GM12891 (cell line): Measurements from ENCODE around the gene DCP1A.

Experiments used
- PAX5 ChIP-seq: IDR thresholded peaks from 2 replicates; pipeline ENCODE4 v1.6.1; 2011; ENCODE audit warnings: low read length, moderate library complexity, mild to moderate bottlenecking; ENCODE audit not compliant: insufficient read depth, severe bottlenecking
- POLR2A ChIP-seq: IDR thresholded peaks from 2 replicates; pipeline ENCODE4 v1.6.1; 2011; ENCODE audit warnings: low read depth, low read length, control low read depth
- POLR2AphosphoS5 ChIP-seq: IDR thresholded peaks from 2 replicates; pipeline ENCODE4 v1.6.1; 2011; ENCODE audit warnings: low read depth, low read length, control low read depth
- POU2F2 ChIP-seq: IDR thresholded peaks from 2 replicates; pipeline ENCODE4 v1.6.1; 2011; ENCODE audit warnings: low read depth, mild to moderate bottlenecking, control low read depth, low read length, moderate library complexity
- SPI1 ChIP-seq: IDR thresholded peaks from 2 replicates; pipeline ENCODE4 v1.6.1; 2011; ENCODE audit warnings: low read depth, low read length, control low read depth
- TAF1 ChIP-seq: IDR thresholded peaks from 2 replicates; pipeline ENCODE4 v1.6.1; 2011; ENCODE audit warnings: low read depth, low read length, control low read depth

GRCh38 chr3:53347261-53348064 lies at the start of gene DCP1A:
- peak; percentile 97 for TF ChIP-seq POLR2A
- peak; percentile 96 for TF ChIP-seq TAF1
- peak; percentile 97 for TF ChIP-seq POLR2AphosphoS5
- TF ChIP-seq PAX5 = peak; percentile 82
- TF ChIP-seq SPI1 = no peak
- TF ChIP-seq POU2F2 = peak; percentile 91
